ENCODE measurements around the gene LDLRAD1.
"Not testable (repeated sequence)": the region's sequence is repeated elsewhere in the genome, so short reads cannot be mapped to it uniquely, and the experiment has no call there.

The LDLRAD1 gene

GRCh38 chr1:53992085-53992874 is 25.7 kb downstream of the LDLRAD1 start:
- DNase-seq, result no peak

- no peak for DNase-seq
Observed at GRCh38 chr1:53987880-53988279, 30.1 kb downstream of the LDLRAD1 start.

GRCh38 chr1:53986458-53986857 is 31.5 kb downstream of the LDLRAD1 start:
- no peak for DNase-seq

GRCh38 chr1:53984726-53985125 is 33.3 kb downstream of the LDLRAD1 start:
- no peak for DNase-seq

GRCh38 chr1:53982763-53983104 is 35.3 kb downstream of the LDLRAD1 start:
- DNase-seq, result no peak

- no peak for DNase-seq
Observed at GRCh38 chr1:53982034-53982762, 35.8 kb downstream of the LDLRAD1 start.

- DNase-seq, result no peak
Observed at GRCh38 chr1:53981220-53981619, 36.8 kb downstream of the LDLRAD1 start.

- DNase-seq, result no peak
Observed at GRCh38 chr1:53979712-53980450, 38.1 kb downstream of the LDLRAD1 start.

- DNase-seq, result no peak
Observed at GRCh38 chr1:53975861-53976260, 42.1 kb downstream of the LDLRAD1 start.

GRCh38 chr1:53971718-53972117 is 46.3 kb downstream of the LDLRAD1 start:
- no peak for DNase-seq

- DNase-seq, result not testable (repeated sequence)
Observed at GRCh38 chr1:53969323-53969722, 48.7 kb downstream of the LDLRAD1 start.

GRCh38 chr1:53968125-53968513 is 49.9 kb downstream of the LDLRAD1 start:
- no peak for DNase-seq

- DNase-seq, result no peak
Observed at GRCh38 chr1:53967409-53968124, 50.4 kb downstream of the LDLRAD1 start.

- DNase-seq, result no peak
Observed at GRCh38 chr1:53966794-53967193, 51.2 kb downstream of the LDLRAD1 start.

GRCh38 chr1:53964109-53964508 is 53.9 kb downstream of the LDLRAD1 start:
- no peak for DNase-seq

GRCh38 chr1:53963460-53963859 is 54.5 kb downstream of the LDLRAD1 start:
- DNase-seq, result no peak

GRCh38 chr1:53962395-53962794 is 55.6 kb downstream of the LDLRAD1 start:
- DNase-seq, result no peak

GRCh38 chr1:53959664-53960250 is 58.2 kb downstream of the LDLRAD1 start:
- DNase-seq, result no peak

Measured in NCI-H187 treated with DMSO at 0.1 percent for 48 hours (cell line).